Loucy (cell line): Measurements from ENCODE around the gene GSTA3.

Experiments
- CTCF ChIP-seq: fragments of 200-600 bp; sonication (generic); conservative IDR thresholded peaks from 2 replicates; pipeline ENCODE4 v1.5.1; 2014; ENCODE audit warnings: mild to moderate bottlenecking, antibody characterized with exemption, low read length
- EZH2phosphoT487 ChIP-seq: fragments of 200-600 bp; IDR thresholded peaks from 2 replicates; pipeline ENCODE4 v1.6.1; 2018; ENCODE audit warnings: antibody characterized with exemption, mild to moderate bottlenecking, moderate library complexity, borderline replicate concordance

- TF ChIP-seq CTCF (no peak), EZH2phosphoT487 (no peak)
These were observed 20.0 kb upstream of the GSTA3 start for GRCh38 chr6:52929321-52930164.
